GM12891 (cell line): ENCODE measurements around the gene CDH4.

Experiments used
- POLR2A ChIP-seq: IDR thresholded peaks from 2 replicates; pipeline ENCODE4 v1.6.1; 2011; ENCODE audit warnings: low read depth, low read length, control low read depth
- POLR2AphosphoS5 ChIP-seq: IDR thresholded peaks from 2 replicates; pipeline ENCODE4 v1.6.1; 2011; ENCODE audit warnings: low read depth, low read length, control low read depth
- POU2F2 ChIP-seq: IDR thresholded peaks from 2 replicates; pipeline ENCODE4 v1.6.1; 2011; ENCODE audit warnings: low read depth, mild to moderate bottlenecking, control low read depth, low read length, moderate library complexity
- SPI1 ChIP-seq: IDR thresholded peaks from 2 replicates; pipeline ENCODE4 v1.6.1; 2011; ENCODE audit warnings: low read depth, low read length, control low read depth
- TAF1 ChIP-seq: IDR thresholded peaks from 2 replicates; pipeline ENCODE4 v1.6.1; 2011; ENCODE audit warnings: low read depth, low read length, control low read depth

DNA sequence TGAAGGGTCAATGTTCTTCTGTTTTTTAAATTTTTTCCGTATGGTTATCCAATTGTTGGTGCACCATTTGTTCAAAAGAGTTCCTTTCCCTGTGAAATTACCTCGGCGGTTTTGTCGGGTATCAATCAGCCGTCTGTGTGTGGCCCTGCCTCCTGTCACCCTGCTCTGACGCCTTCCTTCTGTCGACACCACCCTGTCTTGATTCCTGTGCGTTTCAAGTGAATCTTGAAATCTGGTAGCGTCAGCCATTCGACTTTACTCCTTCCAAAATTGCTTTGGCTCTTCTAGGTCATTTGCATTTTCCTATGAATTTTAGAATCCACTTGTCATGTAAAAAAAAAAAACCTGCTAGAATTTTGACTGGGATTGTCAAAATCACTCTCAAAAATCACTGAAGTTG lies 181.1 kb downstream of the CDH4 start:
- TF ChIP-seq POLR2A (no peak), POLR2AphosphoS5 (no peak), TAF1 (no peak), POU2F2 (no peak), SPI1 (no peak)
